Activated CD8-positive, alpha-beta T cell treated with anti-CD3 and anti-CD28 coated beads for 36 hours (primary cell): ENCODE measurements around the gene ITCH. TPM values are rescaled to one million over a fixed set of nuclear protein-coding genes. Genes with fewer than 3 reads are reported as not detected.
A peak's percentile ranks its signal among the peaks of the same experiment; 100 is the strongest.

Source experiments
- ATAC-seq: fragments of 200-7000 bp; cut with Tn5 transposase; one replicate; pipeline ENCODE4 v1.10.0; 2021; ENCODE audit warnings: mild to moderate bottlenecking, moderate library complexity
- CTCF ChIA-PET: fragments of 350-600 bp; sonication (Branson Sonifier 250); formaldehyde crosslinking; loops from one replicate; lab custom pipeline; 2021; ENCODE audit warnings: antibody characterized with exemption; lab: Charles Lee
- POLR2A ChIA-PET: fragments of 350-600 bp; sonication (Branson Sonifier 250); formaldehyde crosslinking; loops from one replicate; lab custom pipeline; 2021; ENCODE audit warnings: antibody characterized with exemption; lab: Charles Lee
- DNase-seq: peaks from one replicate; pipeline ENCODE4 v3.0.0-alpha.2; 2020
- H3K27ac Mint-ChIP-seq: one replicate; pipeline ENCODE4 v1.8.0; 2021; ENCODE audit warnings: mild to moderate bottlenecking, mixed read lengths
- H3K27me3 Mint-ChIP-seq: one replicate; pipeline ENCODE4 v1.8.0; 2021; ENCODE audit warnings: mixed read lengths
- H3K36me3 Mint-ChIP-seq: one replicate; pipeline ENCODE4 v1.8.0; 2021; ENCODE audit warnings: low read depth, mixed read lengths
- H3K4me1 Mint-ChIP-seq: one replicate; pipeline ENCODE4 v1.8.0; 2021; ENCODE audit warnings: low read depth, mixed read lengths
- H3K4me3 Mint-ChIP-seq: one replicate; pipeline ENCODE4 v1.8.0; 2021; ENCODE audit warnings: mild to moderate bottlenecking, moderate library complexity, mixed read lengths
- H3K9me3 Mint-ChIP-seq: one replicate; pipeline ENCODE4 v1.8.0; 2021; ENCODE audit warnings: mixed read lengths
- CTCF ChIP-seq: fragments of 200-600 bp; IDR thresholded peaks from one replicate; pipeline ENCODE4 v1.8.0; 2022; ENCODE audit warnings: antibody characterized with exemption, mild to moderate bottlenecking
- intact Hi-C: fragments of 100-400 bp; cut with micrococcal nuclease; formaldehyde crosslinking; loops from one replicate; pipeline ENCODE4 v1.10.0; 2022
- total RNA-seq, 2 experiments: library from RNA; stranded (reverse); gene quantifications; one replicate each; pipeline ENCODE4 v1.2.3, GENCODE V29; 2021

ITCH gene
- total RNA-seq, 2 experiments from 2014 or later = 46.0 to 51.8 TPM

- DNase-seq (no peak), ATAC-seq (no peak)
- Mint-ChIP-seq H3K9me3 (no peaks in the 10 kb centered on the region), H3K27me3 (peaks cover 4% of the 10 kb centered on the region), H3K36me3 (no peaks in the 10 kb centered on the region), H3K4me1 (peaks cover 9% of the 10 kb centered on the region), H3K27ac (no peak overlapping the region), H3K4me3 (no peak overlapping the region)
- ChIA-PET POLR2A (interaction anchor here (3.1 kb wide), 1 partner anchor 10 kb away, joined by 8 read pairs; the partner anchor contains the start of gene MAP1LC3A), CTCF (interaction anchor here (1.2 kb wide), 1 partner anchor 11 kb away, joined by 3 read pairs; no protein-coding TSS in a partner anchor)
- intact Hi-C loops = no loop called here
- TF ChIP-seq CTCF = no peak
Observed at GRCh38 chr20:34547844-34548613, 185.0 kb downstream of the ITCH start.

GRCh38 chr20:34549291-34549928 is 186.3 kb downstream of the ITCH start:
- ATAC-seq (peak; percentile 30), DNase-seq (no peak)
- intact Hi-C loops = no loop called here
- Mint-ChIP-seq H3K36me3 (no peaks in the 10 kb centered on the region), H3K4me3 (no peak overlapping the region), H3K27me3 (peaks cover 4% of the 10 kb centered on the region), H3K27ac (no peak overlapping the region), H3K9me3 (no peaks in the 10 kb centered on the region), H3K4me1 (peaks cover 3% of the 10 kb centered on the region)
- no peak for TF ChIP-seq CTCF
- CTCF ChIA-PET = interaction anchor here (1.0 to 1.9 kb wide), 3 partner anchors 9 to 236 kb away, joined by 3 to 4 read pairs (median 4); no protein-coding TSS in a partner anchor
- POLR2A ChIA-PET = interaction anchor here (0.7 to 3.1 kb wide), 2 partner anchors 9 to 33 kb away, joined by 3 to 8 read pairs; partner anchors contain the start of gene MAP1LC3A

- peaks cover 2% of the 10 kb centered on the region for H3K27me3 Mint-ChIP-seq
- TF ChIP-seq CTCF = no peak
- POLR2A ChIA-PET = interaction anchor here (3.1 kb wide), 1 partner anchor 8 kb away, joined by 8 read pairs; the partner anchor contains the start of gene MAP1LC3A
- no peaks in the 10 kb centered on the region for H3K36me3 Mint-ChIP-seq
- intact Hi-C loops = no loop called here
- H3K9me3 Mint-ChIP-seq = no peaks in the 10 kb centered on the region
- no peak overlapping the region for H3K27ac Mint-ChIP-seq
- H3K4me3 Mint-ChIP-seq = no peak overlapping the region
- no peak for DNase-seq
- no peaks in the 10 kb centered on the region for H3K4me1 Mint-ChIP-seq
- CTCF ChIA-PET = interaction anchor here (1.0 to 1.9 kb wide), 3 partner anchors 9 to 237 kb away, joined by 3 to 4 read pairs (median 4); no protein-coding TSS in a partner anchor
- ATAC-seq = no peak
Observed at GRCh38 chr20:34549929-34550305, 186.8 kb downstream of the ITCH start.

- Mint-ChIP-seq H3K27ac (no peak overlapping the region), H3K27me3 (no peaks in the 10 kb centered on the region), H3K36me3 (no peaks in the 10 kb centered on the region), H3K4me3 (no peak overlapping the region), H3K9me3 (no peaks in the 10 kb centered on the region), H3K4me1 (peaks cover 4% of the 10 kb centered on the region)
- CTCF ChIA-PET = interaction anchor here (1.1 kb wide), 1 partner anchor 155 kb away, joined by 3 read pairs; no protein-coding TSS in a partner anchor
- DNase-seq (no peak), ATAC-seq (no peak)
- POLR2A ChIA-PET = interaction anchor here (1.1 kb wide), 1 partner anchor 11 kb away, joined by 3 read pairs; no protein-coding TSS in a partner anchor
- intact Hi-C loops = no loop called here
- no peak for TF ChIP-seq CTCF
Observed at GRCh38 chr20:34552569-34552968, 189.5 kb downstream of the ITCH start.
